SW 1271 (cell line): ENCODE measurements around the gene ZMYND8.
A peak's percentile ranks its signal among the peaks of the same experiment; 100 is the strongest.
"Not testable (repeated sequence)": the region's sequence is repeated elsewhere in the genome, so short reads cannot be mapped to it uniquely, and the experiment has no call there.

ENCODE experiments used
- DNase-seq, 2 experiments: peaks; one replicate each; lab custom pipeline; 2025; lab: John Stamatoyannopoulos, UW

ZMYND8 gene

DNA sequence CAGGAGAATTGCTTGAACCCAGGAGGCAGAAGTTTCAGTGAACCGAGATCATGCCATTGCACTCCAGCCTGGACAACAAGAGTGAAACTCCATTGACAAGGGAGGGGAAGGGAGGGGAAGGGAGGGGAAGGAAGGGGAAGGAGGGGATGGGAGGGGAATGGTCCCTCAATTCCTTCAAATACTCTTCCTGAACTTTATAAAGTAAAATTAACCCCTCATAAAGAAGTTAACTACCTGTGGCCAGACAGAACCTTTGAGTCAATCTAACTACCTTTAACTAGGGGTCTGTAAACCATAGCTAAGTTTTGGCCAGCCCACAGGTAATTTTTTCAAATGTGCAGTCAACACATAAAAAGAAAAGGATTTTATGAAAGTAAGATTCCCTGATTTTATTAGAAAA is 131.0 kb downstream of the ZMYND8 start:
- DNase-seq, result no peak

- DNase-seq, result no peak
Observed at GRCh38 chr20:47224857-47225256, 131.6 kb downstream of the ZMYND8 start.

DNA sequence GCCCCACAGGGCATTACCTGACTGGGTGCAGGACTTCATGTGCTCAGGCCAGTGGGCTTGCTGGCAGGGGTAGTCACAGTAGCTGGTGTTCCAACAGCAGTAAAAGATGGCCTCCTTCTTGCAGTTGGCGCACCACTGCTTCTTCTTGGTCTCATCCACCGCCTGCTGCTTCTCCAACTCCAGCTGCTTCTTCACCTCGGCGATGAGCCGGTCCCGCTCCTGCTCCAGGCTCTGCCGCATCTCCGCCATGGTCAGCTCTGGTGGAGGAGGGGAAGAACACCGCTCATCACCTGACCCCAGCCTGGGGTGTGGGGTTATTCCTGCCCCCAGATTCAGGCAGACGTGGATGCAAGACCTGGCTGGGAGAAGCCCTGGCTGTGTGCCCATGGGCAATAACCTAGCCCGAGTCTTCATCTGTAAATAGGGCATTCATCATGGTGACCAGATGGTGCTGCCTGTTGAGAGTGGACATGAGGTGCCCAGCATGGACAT is 132.2 kb downstream of the ZMYND8 start:
- no peak for DNase-seq

GRCh38 chr20:47223896-47224295 is 132.6 kb downstream of the ZMYND8 start:
- DNase-seq, result no peak

DNA sequence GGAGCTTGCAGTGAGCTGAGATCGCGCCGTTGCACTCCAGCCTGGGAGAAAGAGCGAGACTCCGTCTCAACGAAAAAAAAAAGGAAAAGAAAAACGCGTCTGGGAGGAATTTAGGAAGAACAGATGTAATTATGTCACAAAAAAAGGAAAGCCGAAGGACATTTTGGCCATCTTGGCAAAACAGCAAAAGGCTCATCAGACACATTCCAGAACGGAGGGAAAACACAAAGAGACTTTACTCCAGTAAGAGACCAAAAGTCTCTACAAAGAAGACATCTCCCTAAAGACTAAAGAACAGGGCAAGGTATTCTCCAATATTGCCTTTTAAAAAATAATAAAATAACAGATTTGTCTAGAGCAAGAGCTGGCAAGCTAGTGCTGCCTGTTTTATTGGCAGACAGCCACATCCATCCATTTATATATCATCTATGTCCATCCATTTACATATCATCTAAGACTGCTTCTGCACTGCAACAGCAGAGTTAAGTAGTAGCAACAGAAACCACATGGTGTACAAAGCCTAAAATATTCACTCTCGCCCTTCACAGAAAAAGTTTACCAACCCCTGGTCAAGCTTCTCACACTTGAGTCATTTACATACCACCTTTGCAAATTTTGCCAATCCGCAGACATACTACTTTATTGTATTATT is 133.9 kb downstream of the ZMYND8 start:
- DNase-seq, result no peak

GRCh38 chr20:47221036-47221625 is 135.4 kb downstream of the ZMYND8 start:
- DNase-seq, result no peak

GRCh38 chr20:47220161-47220582 is 136.3 kb downstream of the ZMYND8 start:
- no peak for DNase-seq

DNA sequence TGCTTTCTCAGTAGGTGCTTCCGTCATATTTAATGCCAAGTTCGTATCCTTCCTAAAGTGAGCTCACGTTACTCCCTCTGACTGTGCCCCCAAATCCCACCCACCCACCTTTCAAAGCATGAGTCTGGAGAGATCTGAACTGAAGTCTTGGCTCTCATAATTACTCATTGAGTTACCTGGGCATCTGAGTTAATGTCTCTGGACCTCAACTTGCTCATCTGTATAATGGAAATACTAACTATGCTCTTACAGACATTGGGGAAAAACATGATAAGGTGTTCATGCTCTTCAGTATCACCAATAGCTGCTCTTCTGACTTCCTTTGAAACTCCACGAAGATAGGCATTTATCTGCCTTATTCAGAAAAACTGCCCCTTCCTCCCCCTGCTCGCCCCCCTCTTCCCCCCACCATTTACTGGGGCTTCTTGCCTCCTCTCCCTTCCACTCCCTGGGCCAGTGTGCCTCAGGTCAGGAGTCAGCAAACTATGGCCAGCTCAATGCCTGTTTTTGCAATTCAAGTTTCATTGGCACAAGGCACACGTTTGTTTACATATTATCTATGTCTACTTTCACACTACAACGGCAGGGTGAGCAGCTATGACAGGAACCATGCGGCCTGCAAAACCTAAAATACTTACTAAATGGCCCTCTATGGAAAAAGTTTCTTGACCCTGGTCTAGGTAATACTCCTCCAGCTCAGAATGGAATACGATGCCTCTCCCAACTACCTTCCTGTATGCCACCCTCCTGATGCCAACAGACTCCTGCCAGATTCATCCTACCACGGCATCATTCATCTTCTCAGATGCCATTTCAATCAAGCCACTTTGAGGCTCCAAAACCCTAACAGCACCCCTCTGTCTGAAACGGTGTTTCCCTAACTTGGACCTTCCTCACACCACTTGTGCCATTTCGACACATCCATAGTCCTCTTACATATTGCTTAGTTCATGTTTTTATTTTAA is 138.7 kb downstream of the ZMYND8 start:
- DNase-seq, result no peak

DNA sequence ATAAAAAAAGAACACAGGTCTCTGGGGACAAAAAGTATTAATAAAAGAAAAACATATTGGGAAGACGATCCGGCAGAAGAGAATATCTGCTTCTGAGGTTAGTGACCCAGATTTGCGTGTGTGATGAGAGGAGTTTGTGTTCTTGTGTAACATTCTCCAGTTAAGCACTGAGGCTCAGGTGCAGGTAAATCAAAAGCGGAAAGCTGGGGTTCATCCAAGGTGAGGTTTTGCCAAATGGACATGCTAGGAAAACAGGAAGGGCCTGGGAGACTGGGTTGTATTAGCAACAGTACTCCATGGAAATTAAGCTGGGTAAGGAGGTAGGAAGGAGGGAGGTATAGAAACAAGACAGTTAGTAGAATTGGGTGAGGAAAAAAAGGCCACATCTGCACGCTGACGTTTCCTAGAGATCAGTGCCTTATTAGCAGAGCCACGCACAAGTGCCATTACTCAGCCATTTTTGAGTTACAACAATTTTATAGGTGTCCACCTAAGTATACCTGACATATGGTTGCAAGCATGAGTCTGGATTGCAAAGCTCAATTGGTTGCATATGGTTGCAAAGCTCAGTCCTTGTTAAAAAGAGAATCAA is 139.6 kb downstream of the ZMYND8 start:
- DNase-seq, result no peak

GRCh38 chr20:47215653-47216397 is 140.7 kb downstream of the ZMYND8 start:
- no peak for DNase-seq

GRCh38 chr20:47213966-47214365 is 142.5 kb downstream of the ZMYND8 start:
- no peak for DNase-seq

DNA sequence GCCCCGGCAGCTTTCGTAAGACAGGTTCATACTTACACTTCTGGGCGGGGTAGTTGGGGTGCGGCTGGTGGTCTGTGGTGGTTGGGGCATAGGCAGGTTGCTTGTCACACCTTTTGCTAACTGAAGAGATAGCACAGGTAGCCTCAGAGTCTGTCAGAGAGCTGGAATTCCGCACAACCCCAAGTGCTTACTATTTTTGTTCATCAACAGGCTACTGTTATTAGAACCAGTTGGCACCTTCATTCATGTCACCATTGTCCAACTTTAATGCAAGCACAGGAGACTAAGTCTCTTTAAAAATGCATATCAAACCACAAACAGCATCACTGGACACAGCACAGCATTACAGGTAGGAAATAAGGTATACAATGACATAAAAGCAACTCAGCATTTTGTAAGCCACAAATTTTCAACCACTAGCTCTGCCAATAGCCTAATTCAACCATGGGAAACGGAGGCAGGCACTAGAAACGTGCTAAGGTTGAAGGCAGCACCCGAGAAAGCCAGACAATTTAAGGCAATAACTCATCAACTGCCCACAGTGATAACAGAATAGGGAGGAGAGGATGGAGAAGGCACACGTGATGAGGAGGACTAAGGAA is 143.8 kb downstream of the ZMYND8 start:
- no peak for DNase-seq

- no peak for DNase-seq
Observed at GRCh38 chr20:47211036-47211435, 145.5 kb downstream of the ZMYND8 start.

DNA sequence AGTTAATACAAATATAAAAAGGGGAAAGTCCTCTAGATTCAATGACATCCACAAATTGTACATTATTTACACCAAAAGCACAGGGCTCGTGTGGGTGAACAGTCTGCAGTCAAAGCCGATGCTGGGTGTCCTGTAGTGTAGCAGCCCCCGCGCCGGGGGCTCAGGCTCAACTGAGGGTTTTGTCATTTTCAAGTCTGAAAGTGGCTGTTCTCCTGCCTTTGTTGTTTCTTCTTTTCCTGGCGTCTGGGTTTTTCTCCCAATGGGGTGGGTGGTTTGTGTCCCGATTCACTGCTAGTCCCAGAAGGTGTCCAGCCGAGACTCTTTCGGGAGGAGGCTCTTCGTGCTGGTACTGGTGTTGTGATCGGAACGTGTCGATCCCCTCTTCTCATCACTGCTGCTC is 146.0 kb downstream of the ZMYND8 start:
- DNase-seq, result no peak

GRCh38 chr20:47209982-47210381 is 146.5 kb downstream of the ZMYND8 start:
- DNase-seq, result no peak

DNA sequence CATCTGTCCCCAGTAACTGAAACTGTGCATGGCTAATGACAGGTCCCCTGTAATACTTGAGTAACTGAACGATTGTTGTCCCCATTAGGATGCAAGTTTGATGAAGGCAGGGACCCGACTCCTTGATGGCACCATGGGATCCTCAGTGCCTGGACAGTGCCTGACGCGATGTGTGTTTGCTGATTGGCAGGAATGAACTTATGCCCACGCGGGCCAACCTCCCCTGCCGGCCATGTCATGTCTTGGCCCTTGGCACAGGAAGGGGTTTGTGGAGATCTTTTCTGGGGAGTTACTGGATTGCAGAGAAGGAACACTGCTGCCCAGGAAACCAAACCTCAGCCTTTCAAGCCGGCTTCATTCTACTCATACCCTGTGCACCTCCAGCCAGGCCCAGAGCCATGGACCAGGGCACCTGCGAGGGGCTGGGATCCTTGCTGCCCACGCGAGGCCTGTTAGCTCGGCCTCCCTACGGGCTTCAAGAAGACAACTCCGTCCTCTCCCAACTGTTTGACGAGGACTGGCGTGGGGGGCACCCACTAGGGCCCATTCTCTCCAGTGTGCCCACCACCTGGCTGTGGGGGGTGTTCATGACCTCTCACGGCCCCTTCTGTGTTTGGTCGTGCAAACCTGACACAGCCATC is 147.8 kb downstream of the ZMYND8 start:
- no peak for DNase-seq

DNA sequence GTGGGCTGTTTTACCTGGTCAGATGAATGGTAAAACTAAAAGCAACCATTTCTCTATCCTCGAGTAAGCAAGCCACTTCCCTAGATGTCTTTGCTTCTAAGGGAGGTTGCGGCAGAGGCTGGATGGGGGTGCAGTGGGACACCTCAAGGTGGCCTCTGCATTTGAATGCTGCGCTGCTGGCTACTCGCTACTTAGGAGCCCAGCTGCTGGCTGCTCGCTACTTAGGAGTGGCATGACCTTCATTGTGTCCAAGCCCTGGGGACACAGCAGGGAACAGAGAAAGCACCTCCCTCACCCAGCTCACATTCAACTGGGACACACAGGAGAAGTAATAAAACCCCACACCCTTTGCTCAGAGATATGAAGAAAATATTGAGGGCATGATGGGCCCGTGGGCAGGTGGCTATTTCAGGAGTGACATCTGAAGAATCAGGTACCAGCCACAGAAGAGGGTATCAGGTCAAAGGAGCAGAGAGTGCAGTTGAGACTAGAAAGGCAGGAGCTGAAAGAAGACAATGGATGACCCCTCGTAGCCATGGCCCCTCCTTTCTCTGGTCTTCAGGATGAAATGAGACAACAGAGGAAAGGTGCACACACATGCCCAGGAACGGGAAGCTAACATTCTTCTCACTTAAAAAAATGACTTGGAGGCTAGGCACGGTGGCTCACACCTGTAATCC is 149.4 kb downstream of the ZMYND8 start:
- DNase-seq, result no peak

GRCh38 chr20:47206552-47206951 is 149.9 kb downstream of the ZMYND8 start:
- DNase-seq, result not testable (repeated sequence)

DNA sequence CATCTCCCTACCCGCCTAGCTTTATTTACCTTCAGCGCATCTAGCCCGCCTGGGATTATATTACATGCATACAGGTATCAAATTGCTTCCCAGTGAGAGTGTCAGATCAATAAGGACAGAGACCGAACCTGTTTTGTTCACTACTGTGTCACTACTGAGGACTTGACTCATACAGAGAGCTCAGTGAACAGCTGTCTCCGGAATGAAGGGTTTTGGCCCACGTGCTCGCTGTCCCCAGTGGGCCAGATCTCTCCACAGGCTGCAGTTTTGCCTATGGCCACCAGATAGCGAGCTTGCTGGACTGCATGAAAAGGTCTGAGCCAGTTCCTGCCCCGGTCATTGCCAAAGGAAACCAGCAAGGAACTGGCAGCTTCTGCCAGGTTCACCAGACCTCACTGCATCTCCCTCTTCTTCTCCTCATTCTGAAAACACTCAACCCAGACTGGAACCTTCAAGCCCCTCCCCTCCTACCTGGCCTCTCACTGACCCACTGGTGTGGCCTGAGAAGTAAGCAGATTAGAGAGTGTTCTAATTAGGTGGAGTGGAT is 150.8 kb downstream of the ZMYND8 start:
- DNase-seq, result peak in 1 of 2 experiments; percentile 36

- not testable (repeated sequence) for DNase-seq
Observed at GRCh38 chr20:47204850-47205122, 151.7 kb downstream of the ZMYND8 start.
